Muscle layer of duodenum (tissue), 2 donors: ENCODE measurements around the gene CAPN15.
"Not testable (repeated sequence)": the region's sequence is repeated elsewhere in the genome, so short reads cannot be mapped to it uniquely, and the experiment has no call there.

ENCODE experiments used
- H3K27ac ChIP-seq: one replicate; pipeline ENCODE4 v1.7.0; 2013; ENCODE audit warnings: mild to moderate bottlenecking, low read length
- H3K27me3 ChIP-seq: one replicate; pipeline ENCODE4 v1.7.0; 2013; ENCODE audit warnings: low read depth, mild to moderate bottlenecking, control low read depth, low read length
- H3K36me3 ChIP-seq, 2 donors: one replicate each; pipeline ENCODE4 v1.7.0; 2013; ENCODE audit warnings: low read length in 2 of 2, control low read depth in 1 of 2, mild to moderate bottlenecking in 1 of 2; ENCODE audit not compliant: insufficient read depth in 2 of 2, control insufficient read depth in 1 of 2
- H3K4me1 ChIP-seq, 2 donors: one replicate each; pipeline ENCODE4 v1.7.0; 2013; ENCODE audit warnings: low read length in 2 of 2, mild to moderate bottlenecking in 2 of 2, control low read depth in 1 of 2, moderate library complexity in 1 of 2; ENCODE audit not compliant: insufficient read depth in 2 of 2, control insufficient read depth in 1 of 2
- H3K4me3 ChIP-seq, 2 donors: one replicate each; pipeline ENCODE4 v1.7.0; 2013; ENCODE audit warnings: low read length in 2 of 2, low read depth in 1 of 2, mild to moderate bottlenecking in 1 of 2
- H3K9me3 ChIP-seq, 2 donors: one replicate each; pipeline ENCODE4 v1.7.0; 2013; ENCODE audit warnings: low read length in 2 of 2, control low read depth in 1 of 2, mild to moderate bottlenecking in 1 of 2; ENCODE audit not compliant: control insufficient read depth in 1 of 2
- donor health status: healthy.

The CAPN15 gene

GRCh38 chr16:527015-527903 is at the start of gene CAPN15:
Gene CAPN15 (plus strand): TSS chr16:527712. CDS start chr16:546839, 19,127 bp downstream.
- Histone ChIP-seq H3K36me3 (no peaks in the 10 kb centered on the region), H3K4me1 (peaks cover 13 to 36% of the 10 kb centered on the region in 2 donors), H3K27ac (peak within 1 kb of the TSS; percentile 87), H3K27me3 (no peaks in the 10 kb centered on the region), H3K4me3 (peak within 1 kb of the TSS; percentile 70 to 81), H3K9me3 (no peaks in the 10 kb centered on the region)

- not testable (repeated sequence) for H3K36me3 ChIP-seq, H3K27ac ChIP-seq, H3K4me1 ChIP-seq, H3K4me3 ChIP-seq, H3K27me3 ChIP-seq, H3K9me3 ChIP-seq
Observed at GRCh38 chr16:478287-478686, 49.2 kb upstream of the CAPN15 start.

GRCh38 chr16:482468-483185 is 44.9 kb upstream of the CAPN15 start:
- no peaks in the 10 kb centered on the region for H3K27me3 ChIP-seq
- H3K36me3 ChIP-seq: peaks cover 0 to 13% of the 10 kb centered on the region in 2 donors
- H3K4me3 ChIP-seq: no peak overlapping the region
- H3K4me1 ChIP-seq: no peaks in the 10 kb centered on the region
- H3K27ac ChIP-seq: no peak overlapping the region
- no peaks in the 10 kb centered on the region for H3K9me3 ChIP-seq

GRCh38 chr16:483341-484075 is 44.0 kb upstream of the CAPN15 start:
- no peaks in the 10 kb centered on the region for H3K4me1 ChIP-seq
- H3K4me3 ChIP-seq: no peak overlapping the region
- no peaks in the 10 kb centered on the region for H3K27me3 ChIP-seq
- no peak overlapping the region for H3K27ac ChIP-seq
- no peaks in the 10 kb centered on the region for H3K9me3 ChIP-seq
- peaks cover 0 to 13% of the 10 kb centered on the region in 2 donors for H3K36me3 ChIP-seq

GRCh38 chr16:489606-490005 is 37.9 kb upstream of the CAPN15 start:
- Histone ChIP-seq H3K4me3 (no peak overlapping the region), H3K9me3 (no peaks in the 10 kb centered on the region), H3K27me3 (no peaks in the 10 kb centered on the region), H3K36me3 (peaks cover 0 to 38% of the 10 kb centered on the region in 2 donors), H3K4me1 (no peaks in the 10 kb centered on the region), H3K27ac (no peak overlapping the region)

- H3K27me3 ChIP-seq: no peaks in the 10 kb centered on the region
- H3K4me3 ChIP-seq: no peak overlapping the region
- no peaks in the 10 kb centered on the region for H3K4me1 ChIP-seq
- no peaks in the 10 kb centered on the region for H3K9me3 ChIP-seq
- no peak overlapping the region for H3K27ac ChIP-seq
- peaks cover 0 to 38% of the 10 kb centered on the region in 2 donors for H3K36me3 ChIP-seq
Observed at GRCh38 chr16:490768-491167, 36.7 kb upstream of the CAPN15 start.

GRCh38 chr16:491220-491919 is 36.1 kb upstream of the CAPN15 start:
- Histone ChIP-seq H3K9me3 (no peaks in the 10 kb centered on the region), H3K36me3 (peaks cover 0 to 43% of the 10 kb centered on the region in 2 donors), H3K4me1 (no peaks in the 10 kb centered on the region), H3K4me3 (no peak overlapping the region), H3K27ac (no peak overlapping the region), H3K27me3 (no peaks in the 10 kb centered on the region)

- no peak overlapping the region for H3K4me3 ChIP-seq
- H3K36me3 ChIP-seq: peaks cover 0 to 42% of the 10 kb centered on the region in 2 donors
- H3K4me1 ChIP-seq: no peaks in the 10 kb centered on the region
- H3K9me3 ChIP-seq: no peaks in the 10 kb centered on the region
- H3K27me3 ChIP-seq: no peaks in the 10 kb centered on the region
- H3K27ac ChIP-seq: no peak overlapping the region
Observed at GRCh38 chr16:492211-492875, 35.2 kb upstream of the CAPN15 start.

- H3K27me3 ChIP-seq, H3K4me3 ChIP-seq, H3K9me3 ChIP-seq, H3K27ac ChIP-seq, H3K4me1 ChIP-seq: not testable (repeated sequence)
- peaks cover 0 to 39% of the 10 kb centered on the region in 2 donors for H3K36me3 ChIP-seq
Observed at GRCh38 chr16:494676-495075, 32.8 kb upstream of the CAPN15 start.

GRCh38 chr16:495127-495748 is 32.3 kb upstream of the CAPN15 start:
- H3K36me3 ChIP-seq: peaks cover 0 to 39% of the 10 kb centered on the region in 2 donors
- no peak overlapping the region for H3K27ac ChIP-seq

More at GRCh38 chr16:495127-495748, 32.3 kb upstream of the CAPN15 start:
- H3K27me3 ChIP-seq: no peaks in the 10 kb centered on the region
- no peak overlapping the region for H3K4me3 ChIP-seq
- no peaks in the 10 kb centered on the region for H3K9me3 ChIP-seq
- H3K4me1 ChIP-seq: no peaks in the 10 kb centered on the region
